ENCODE results near the gene VWF. TPM values are rescaled to one million over a fixed set of nuclear protein-coding genes. Genes with fewer than 3 reads are reported as not detected.

The VWF gene
- total and polyA plus RNA-seq, 2 donors (not counting 1 experiment from before 2014, with no cell fraction given) = not detected

- WGBS (ENCODE audit: insufficient coverage) = 100% methylated on average over 1 of the region's 4 CpGs
- no peak overlapping the region for H3K9ac ChIP-seq (ENCODE audit: low read length)
- no peak overlapping the region for H3K4me3 ChIP-seq (ENCODE audit: control extremely low read depth in 1 of 5, extremely low read depth in 1 of 5, insufficient read depth in 1 of 5, low read depth in 2 of 5, low read length in 4 of 5)
- H3K79me2 ChIP-seq (ENCODE audit: control insufficient read depth, insufficient read depth, low read length) = no peaks in the 10 kb centered on the region
- POLR2A ChIA-PET = no interaction called here
- TF ChIP-seq CTCF (IDR thresholded peaks at IDR 0.05) (no peak), EZH2 (IDR thresholded peaks at IDR 0.05; ENCODE audit: borderline replicate concordance, insufficient read depth, low read depth, low read length, poor library complexity, severe bottlenecking) (no peak)
- H3K9me3 ChIP-seq (ENCODE audit: control extremely low read depth in 1 of 3, control insufficient read depth in 2 of 3, insufficient read depth in 1 of 3, low read length in 2 of 3) = no peaks in the 10 kb centered on the region
- H3K27ac ChIP-seq (ENCODE audit: low read length in 2 of 2) = no peak overlapping the region
- CTCF ChIA-PET = no interaction called here
- DNase-seq (no peak), ATAC-seq (ENCODE audit: low read depth) (no peak)
- no peaks in the 10 kb centered on the region for H3K9me3 Mint-ChIP-seq (ENCODE audit: insufficient read depth)
- H3K4me1 ChIP-seq (ENCODE audit: control insufficient read depth in 2 of 2, insufficient read depth in 2 of 2, low read length in 2 of 2) = no peaks in the 10 kb centered on the region
- peaks cover 17% of the 10 kb centered on the region for H3K27me3 Mint-ChIP-seq
- no peaks in the 10 kb centered on the region for H4K20me1 ChIP-seq (ENCODE audit: control insufficient read depth, insufficient read depth, low read length, poor library complexity, severe bottlenecking)
- no peaks in the 10 kb centered on the region for H3K36me3 ChIP-seq (replicated peaks in 1 of 2; ENCODE audit: control extremely low read depth in 1 of 2, control insufficient read depth in 1 of 2, extremely low read depth in 1 of 2, insufficient read depth in 2 of 2, low read length in 1 of 2)
- no peak overlapping the region for H2AFZ ChIP-seq (ENCODE audit: insufficient read depth, low read depth, low read length, poor library complexity, severe bottlenecking)
- no peak overlapping the region for H3K4me2 ChIP-seq (replicated peaks; ENCODE audit: low read depth, low read length, poor library complexity, severe bottlenecking)
- peaks cover 0 to 2% (median 1%) of the 10 kb centered on the region in 4 experiments for H3K27me3 ChIP-seq (replicated peaks in 1 of 4; ENCODE audit: control extremely low read depth in 1 of 4, control insufficient read depth in 3 of 4, insufficient read depth in 4 of 4, low read length in 3 of 4)
- no peaks in the 10 kb centered on the region for H3K4me1 Mint-ChIP-seq
- H3K4me3 Mint-ChIP-seq = no peak overlapping the region
- H3K27ac Mint-ChIP-seq = no peak overlapping the region
- intact Hi-C loops (cut with micrococcal nuclease) = no loop called here
Observed at GRCh38 chr12:5915511-5915910, 209.0 kb downstream of the VWF start.

- Histone ChIP-seq H4K20me1 (ENCODE audit: control insufficient read depth, insufficient read depth, low read length, poor library complexity, severe bottlenecking) (no peaks in the 10 kb centered on the region), H3K4me2 (replicated peaks; ENCODE audit: low read depth, low read length, poor library complexity, severe bottlenecking) (no peak overlapping the region), H3K36me3 (replicated peaks in 1 of 2; ENCODE audit: control extremely low read depth in 1 of 2, control insufficient read depth in 1 of 2, extremely low read depth in 1 of 2, insufficient read depth in 2 of 2, low read length in 1 of 2) (no peaks in the 10 kb centered on the region), H3K4me1 (ENCODE audit: control insufficient read depth in 2 of 2, insufficient read depth in 2 of 2, low read length in 2 of 2) (no peaks in the 10 kb centered on the region), H3K27me3 (replicated peaks in 1 of 4; ENCODE audit: control extremely low read depth in 1 of 4, control insufficient read depth in 3 of 4, insufficient read depth in 4 of 4, low read length in 3 of 4) (peaks cover 0 to 4% (median 1%) of the 10 kb centered on the region in 4 experiments), H3K27ac (ENCODE audit: low read length in 2 of 2) (no peak overlapping the region), H3K9me3 (ENCODE audit: control extremely low read depth in 1 of 3, control insufficient read depth in 2 of 3, insufficient read depth in 1 of 3, low read length in 2 of 3) (no peaks in the 10 kb centered on the region), H2AFZ (ENCODE audit: insufficient read depth, low read depth, low read length, poor library complexity, severe bottlenecking) (no peak overlapping the region), H3K79me2 (ENCODE audit: control insufficient read depth, insufficient read depth, low read length) (no peaks in the 10 kb centered on the region), H3K9ac (ENCODE audit: low read length) (no peak overlapping the region), H3K4me3 (ENCODE audit: control extremely low read depth in 1 of 5, extremely low read depth in 1 of 5, insufficient read depth in 1 of 5, low read depth in 2 of 5, low read length in 4 of 5) (no peak overlapping the region)
- intact Hi-C loops (cut with micrococcal nuclease) = no loop called here
- ATAC-seq (ENCODE audit: low read depth) (no peak), DNase-seq (no peak)
- Mint-ChIP-seq H3K9me3 (ENCODE audit: insufficient read depth) (no peaks in the 10 kb centered on the region), H3K27ac (no peak overlapping the region), H3K27me3 (peaks cover 18% of the 10 kb centered on the region), H3K4me1 (no peaks in the 10 kb centered on the region), H3K4me3 (no peak overlapping the region)
- POLR2A ChIA-PET = no interaction called here
- WGBS (ENCODE audit: insufficient coverage) = 92% methylated on average over 10 of the region's 11 CpGs
- CTCF ChIA-PET = no interaction called here
- TF ChIP-seq CTCF (IDR thresholded peaks at IDR 0.05) (no peak), EZH2 (IDR thresholded peaks at IDR 0.05; ENCODE audit: borderline replicate concordance, insufficient read depth, low read depth, low read length, poor library complexity, severe bottlenecking) (no peak)
Observed at GRCh38 chr12:5914387-5915149, 209.9 kb downstream of the VWF start.
